ENCODE data around the gene PLCB2.

DNA sequence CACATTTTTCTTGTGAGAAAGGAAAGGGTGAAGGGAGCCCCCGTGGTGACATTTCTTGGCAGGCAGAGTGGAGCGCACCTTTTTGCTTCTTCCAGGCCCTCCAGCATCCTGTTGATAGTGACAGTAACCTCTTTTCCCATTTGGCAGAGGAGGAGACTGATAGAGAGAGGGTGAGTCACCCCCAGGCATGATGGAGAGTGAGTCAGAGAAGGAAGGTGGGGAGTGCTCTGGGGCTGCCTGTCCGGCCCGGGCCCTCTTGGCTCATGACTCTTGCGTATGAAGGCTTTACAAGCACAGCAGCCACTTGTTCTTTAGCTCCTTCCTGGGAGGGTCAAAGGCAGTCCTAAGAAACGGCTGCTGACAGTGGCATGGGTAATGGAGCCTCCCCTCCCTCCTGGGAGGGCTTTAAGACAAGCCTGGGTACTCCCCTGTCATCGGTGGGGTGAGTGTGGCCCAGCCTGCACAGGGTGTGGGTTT is 40.9 kb downstream of the PLCB2 start:
- TF ChIP-seq, protein P1, sequence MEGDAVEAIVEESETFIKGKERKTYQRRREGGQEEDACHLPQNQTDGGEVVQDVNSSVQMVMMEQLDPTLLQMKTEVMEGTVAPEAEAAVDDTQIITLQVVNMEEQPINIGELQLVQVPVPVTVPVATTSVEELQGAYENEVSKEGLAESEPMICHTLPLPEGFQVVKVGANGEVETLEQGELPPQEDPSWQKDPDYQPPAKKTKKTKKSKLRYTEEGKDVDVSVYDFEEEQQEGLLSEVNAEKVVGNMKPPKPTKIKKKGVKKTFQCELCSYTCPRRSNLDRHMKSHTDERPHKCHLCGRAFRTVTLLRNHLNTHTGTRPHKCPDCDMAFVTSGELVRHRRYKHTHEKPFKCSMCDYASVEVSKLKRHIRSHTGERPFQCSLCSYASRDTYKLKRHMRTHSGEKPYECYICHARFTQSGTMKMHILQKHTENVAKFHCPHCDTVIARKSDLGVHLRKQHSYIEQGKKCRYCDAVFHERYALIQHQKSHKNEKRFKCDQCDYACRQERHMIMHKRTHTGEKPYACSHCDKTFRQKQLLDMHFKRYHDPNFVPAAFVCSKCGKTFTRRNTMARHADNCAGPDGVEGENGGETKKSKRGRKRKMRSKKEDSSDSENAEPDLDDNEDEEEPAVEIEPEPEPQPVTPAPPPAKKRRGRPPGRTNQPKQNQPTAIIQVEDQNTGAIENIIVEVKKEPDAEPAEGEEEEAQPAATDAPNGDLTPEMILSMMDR (IDR thresholded peaks at IDR 0.05), result no peak
- TF ChIP-seq POLR2A (IDR thresholded peaks at IDR 0.05), result no peak

All from thyroid gland (tissue), 4 donors.